ENCODE results near the gene GGACT. TPM values are rescaled to one million over a fixed set of nuclear protein-coding genes. Genes with fewer than 3 reads are reported as not detected.
A peak's percentile ranks its signal among the peaks of the same experiment; 100 is the strongest.
"Not testable (repeated sequence)": the region's sequence is repeated elsewhere in the genome, so short reads cannot be mapped to it uniquely, and the experiment has no call there.

The GGACT gene
- total RNA-seq, 1 experiment from 2014 or later: 1.6 TPM

GRCh38 chr13:100529666-100530377 is 58.8 kb downstream of the GGACT start:
- no peak for DNase-seq (ENCODE audit: low read depth)

GRCh38 chr13:100528820-100529219 is 59.8 kb downstream of the GGACT start:
- no peak for DNase-seq (ENCODE audit: low read depth)

GRCh38 chr13:100528353-100528752 is 60.2 kb downstream of the GGACT start:
- DNase-seq (ENCODE audit: low read depth): no peak

- no peak for DNase-seq (ENCODE audit: low read depth)
Observed at GRCh38 chr13:100527644-100528043, 60.9 kb downstream of the GGACT start.

GRCh38 chr13:100526318-100527000 is 62.1 kb downstream of the GGACT start:
- no peak for DNase-seq (ENCODE audit: low read depth)

- DNase-seq (ENCODE audit: low read depth): no peak
Observed at GRCh38 chr13:100525453-100526317, 62.9 kb downstream of the GGACT start.

- not testable (repeated sequence) for DNase-seq (ENCODE audit: low read depth)
Observed at GRCh38 chr13:100524688-100525087, 63.9 kb downstream of the GGACT start.

- no peak for DNase-seq (ENCODE audit: low read depth)
Observed at GRCh38 chr13:100523981-100524386, 64.6 kb downstream of the GGACT start.

- DNase-seq (ENCODE audit: low read depth): no peak
Observed at GRCh38 chr13:100523411-100523810, 65.2 kb downstream of the GGACT start.

- DNase-seq (ENCODE audit: low read depth): no peak
Observed at GRCh38 chr13:100522618-100523309, 65.8 kb downstream of the GGACT start.

- DNase-seq (ENCODE audit: low read depth): no peak
Observed at GRCh38 chr13:100521851-100522617, 66.6 kb downstream of the GGACT start.

- no peak for DNase-seq (ENCODE audit: low read depth)
Observed at GRCh38 chr13:100520936-100521850, 67.4 kb downstream of the GGACT start.

GRCh38 chr13:100519626-100520025 is 69.0 kb downstream of the GGACT start:
- DNase-seq (ENCODE audit: low read depth): no peak

- no peak for DNase-seq (ENCODE audit: low read depth)
Observed at GRCh38 chr13:100518394-100519062, 70.1 kb downstream of the GGACT start.

- DNase-seq (ENCODE audit: low read depth): no peak
Observed at GRCh38 chr13:100517728-100518127, 70.9 kb downstream of the GGACT start.

- DNase-seq (ENCODE audit: low read depth): no peak
Observed at GRCh38 chr13:100517135-100517534, 71.5 kb downstream of the GGACT start.

- no peak for DNase-seq (ENCODE audit: low read depth)
Observed at GRCh38 chr13:100515410-100515800, 73.2 kb downstream of the GGACT start.

- peak; percentile 57 for DNase-seq (ENCODE audit: low read depth)
Observed at GRCh38 chr13:100514788-100515409, 73.7 kb downstream of the GGACT start.

Data from M059J (cell line).